NB4 (cell line): ENCODE measurements around the gene STX5.
A peak's percentile ranks its signal among the peaks of the same experiment; 100 is the strongest.

Experiments used
- DNase-seq: peaks from one replicate; pipeline ENCODE4 v3.0.0; 2010; ENCODE audit warnings: low read depth
- H3K4me3 ChIP-seq: one replicate; pipeline ENCODE4 v1.5.1; 2011; ENCODE audit warnings: mild to moderate bottlenecking, low read depth, low read length, moderate library complexity
- MYC ChIP-seq: IDR thresholded peaks from 2 replicates; pipeline ENCODE4 v1.6.1; 2011; ENCODE audit warnings: low read depth, low read length
- POLR2A ChIP-seq: IDR thresholded peaks from 2 replicates; pipeline ENCODE4 v1.6.1; 2011; ENCODE audit warnings: mild to moderate bottlenecking; ENCODE audit not compliant: insufficient read length; ENCODE audit errors: extremely low read depth
- TF ChIP-seq, protein P1 (sequence below): IDR thresholded peaks from 2 replicates; pipeline ENCODE4 v1.6.1; 2011; ENCODE audit warnings: low read depth, low read length
- TF ChIP-seq, protein P2 (sequence below): IDR thresholded peaks from one replicate; pipeline ENCODE4 v1.5.1; 2012; ENCODE audit warnings: low read depth, low read length

STX5 gene, protein sequence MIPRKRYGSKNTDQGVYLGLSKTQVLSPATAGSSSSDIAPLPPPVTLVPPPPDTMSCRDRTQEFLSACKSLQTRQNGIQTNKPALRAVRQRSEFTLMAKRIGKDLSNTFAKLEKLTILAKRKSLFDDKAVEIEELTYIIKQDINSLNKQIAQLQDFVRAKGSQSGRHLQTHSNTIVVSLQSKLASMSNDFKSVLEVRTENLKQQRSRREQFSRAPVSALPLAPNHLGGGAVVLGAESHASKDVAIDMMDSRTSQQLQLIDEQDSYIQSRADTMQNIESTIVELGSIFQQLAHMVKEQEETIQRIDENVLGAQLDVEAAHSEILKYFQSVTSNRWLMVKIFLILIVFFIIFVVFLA

DNA sequence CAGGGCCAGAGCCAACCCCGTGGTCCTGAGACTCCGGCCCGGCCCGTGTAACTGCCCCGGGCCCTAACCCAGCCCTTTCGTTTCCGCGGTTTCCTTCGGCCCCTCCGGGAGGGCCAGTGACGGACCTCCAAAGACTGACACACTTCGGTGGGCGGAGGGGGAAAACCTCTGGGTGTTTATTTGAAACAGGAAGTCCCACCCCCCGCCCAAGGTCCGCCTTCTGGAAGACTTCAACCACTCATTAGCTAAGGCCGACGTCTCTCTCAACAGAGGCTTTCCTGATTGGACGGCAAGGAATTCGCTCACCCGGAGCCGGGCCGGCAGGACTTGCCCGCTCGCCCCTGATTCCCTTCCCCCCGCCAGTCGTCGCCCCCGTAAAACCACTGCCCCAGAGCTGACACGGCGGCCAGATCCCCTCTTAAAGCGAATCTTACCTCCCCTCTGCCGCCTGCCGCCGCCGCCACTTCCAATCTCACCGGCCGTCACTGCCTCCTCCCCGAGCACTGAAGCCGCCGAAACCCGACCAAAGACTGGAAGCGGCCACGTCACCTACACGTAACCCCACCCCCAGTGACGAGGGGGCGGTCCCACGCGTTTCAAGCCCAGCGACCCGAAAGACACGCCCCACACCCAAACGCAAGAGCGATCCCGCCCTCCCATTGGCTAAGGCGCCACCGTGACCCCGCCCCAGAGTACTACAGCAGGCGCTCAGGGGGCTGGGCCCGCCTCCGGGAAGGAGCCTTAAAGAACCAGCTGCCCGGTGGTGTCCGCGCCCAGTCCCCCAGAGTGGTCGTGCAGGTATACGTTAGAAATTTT, at the start of gene STX5:
TSS of gene STX5 (minus strand) at position 532 of the 816 bp plus-strand sequence. CDS start 808 bp downstream, outside the sequence.
- peak within 1 kb of the TSS; percentile 89 for H3K4me3 ChIP-seq
- TF ChIP-seq, protein P1, sequence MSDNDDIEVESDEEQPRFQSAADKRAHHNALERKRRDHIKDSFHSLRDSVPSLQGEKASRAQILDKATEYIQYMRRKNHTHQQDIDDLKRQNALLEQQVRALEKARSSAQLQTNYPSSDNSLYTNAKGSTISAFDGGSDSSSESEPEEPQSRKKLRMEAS = peak; percentile 30; the same call in 1 of the 2 replicates
- TF ChIP-seq POLR2A (peak; percentile 84), MYC (peak; percentile 34)
- TF ChIP-seq, protein P2, sequence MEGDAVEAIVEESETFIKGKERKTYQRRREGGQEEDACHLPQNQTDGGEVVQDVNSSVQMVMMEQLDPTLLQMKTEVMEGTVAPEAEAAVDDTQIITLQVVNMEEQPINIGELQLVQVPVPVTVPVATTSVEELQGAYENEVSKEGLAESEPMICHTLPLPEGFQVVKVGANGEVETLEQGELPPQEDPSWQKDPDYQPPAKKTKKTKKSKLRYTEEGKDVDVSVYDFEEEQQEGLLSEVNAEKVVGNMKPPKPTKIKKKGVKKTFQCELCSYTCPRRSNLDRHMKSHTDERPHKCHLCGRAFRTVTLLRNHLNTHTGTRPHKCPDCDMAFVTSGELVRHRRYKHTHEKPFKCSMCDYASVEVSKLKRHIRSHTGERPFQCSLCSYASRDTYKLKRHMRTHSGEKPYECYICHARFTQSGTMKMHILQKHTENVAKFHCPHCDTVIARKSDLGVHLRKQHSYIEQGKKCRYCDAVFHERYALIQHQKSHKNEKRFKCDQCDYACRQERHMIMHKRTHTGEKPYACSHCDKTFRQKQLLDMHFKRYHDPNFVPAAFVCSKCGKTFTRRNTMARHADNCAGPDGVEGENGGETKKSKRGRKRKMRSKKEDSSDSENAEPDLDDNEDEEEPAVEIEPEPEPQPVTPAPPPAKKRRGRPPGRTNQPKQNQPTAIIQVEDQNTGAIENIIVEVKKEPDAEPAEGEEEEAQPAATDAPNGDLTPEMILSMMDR = no peak

DNA sequence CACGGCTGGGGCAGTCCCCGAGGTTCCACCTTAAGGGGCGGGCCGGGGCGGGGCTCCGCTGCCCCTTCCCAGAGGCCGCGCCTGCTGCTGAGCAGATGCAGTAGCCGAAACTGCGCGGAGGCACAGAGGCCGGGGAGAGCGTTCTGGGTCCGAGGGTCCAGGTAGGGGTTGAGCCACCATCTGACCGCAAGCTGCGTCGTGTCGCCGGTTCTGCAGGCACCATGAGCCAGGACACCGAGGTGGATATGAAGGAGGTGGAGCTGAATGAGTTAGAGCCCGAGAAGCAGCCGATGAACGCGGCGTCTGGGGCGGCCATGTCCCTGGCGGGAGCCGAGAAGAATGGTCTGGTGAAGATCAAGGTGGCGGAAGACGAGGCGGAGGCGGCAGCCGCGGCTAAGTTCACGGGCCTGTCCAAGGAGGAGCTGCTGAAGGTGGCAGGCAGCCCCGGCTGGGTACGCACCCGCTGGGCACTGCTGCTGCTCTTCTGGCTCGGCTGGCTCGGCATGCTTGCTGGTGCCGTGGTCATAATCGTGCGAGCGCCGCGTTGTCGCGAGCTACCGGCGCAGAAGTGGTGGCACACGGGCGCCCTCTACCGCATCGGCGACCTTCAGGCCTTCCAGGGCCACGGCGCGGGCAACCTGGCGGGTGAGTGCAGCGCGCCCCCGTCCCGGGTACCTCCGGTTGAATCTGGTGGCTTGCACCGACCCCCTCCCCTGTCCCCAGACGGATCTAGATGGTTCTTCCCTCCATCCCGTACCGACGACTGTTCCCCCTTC, 49.1 kb upstream of the STX5 start, which contains the start of gene SLC3A2:
TSS of gene SLC3A2 (plus strand) at position 94 of the 776 bp plus-strand sequence. CDS start at position 222, 128 bp downstream.
- peak; percentile 94 for DNase-seq
- TF ChIP-seq MYC = peak; percentile 88
- TF ChIP-seq, protein P2 = peak; percentile 64
- peak; percentile 100 for TF ChIP-seq POLR2A
- TF ChIP-seq, protein P1 = peak; percentile 88
- peak within 1 kb of the TSS; percentile 99 for H3K4me3 ChIP-seq

More for the DNA sequence above, at the start of gene STX5:
- peak; percentile 99 for DNase-seq

DNA sequence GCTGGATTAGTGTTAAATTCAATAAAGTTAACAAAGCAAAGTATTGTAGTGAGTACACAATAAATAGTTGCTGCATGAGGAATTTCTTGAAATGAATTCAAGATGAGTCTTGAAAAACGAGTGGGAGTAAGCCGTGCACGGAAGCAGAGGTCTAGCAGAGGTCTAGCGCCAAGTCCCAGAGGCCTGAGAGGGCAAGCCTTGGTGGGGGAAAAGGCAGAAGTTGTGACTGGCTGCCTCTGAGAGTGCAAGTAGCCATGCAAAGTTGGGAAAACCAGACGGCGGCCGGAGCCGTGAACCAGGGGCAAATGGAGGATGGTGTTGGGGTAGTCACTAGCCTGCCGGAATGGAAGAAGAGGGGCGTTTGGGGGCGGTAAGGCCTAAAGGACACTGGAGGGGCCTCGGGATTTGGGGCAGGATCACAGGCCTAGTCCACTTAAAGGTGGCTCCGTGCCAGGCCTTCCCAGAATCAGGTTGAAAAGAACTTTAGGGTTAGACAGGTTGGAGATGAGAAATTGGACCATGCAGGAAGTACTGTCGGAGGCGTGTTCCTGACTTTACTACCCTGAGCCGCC, 48.5 kb upstream of the STX5 start:
- peak; percentile 87 for DNase-seq
- TF ChIP-seq, protein P2 = no peak
- TF ChIP-seq, protein P1 = 0 out of 2 replicates have a peak, but pooled peaks have one; percentile 39
- TF ChIP-seq MYC (no peak; the same call in 1 of the 2 replicates), POLR2A (no peak)
- peak overlapping the region; percentile 99 for H3K4me3 ChIP-seq

DNA sequence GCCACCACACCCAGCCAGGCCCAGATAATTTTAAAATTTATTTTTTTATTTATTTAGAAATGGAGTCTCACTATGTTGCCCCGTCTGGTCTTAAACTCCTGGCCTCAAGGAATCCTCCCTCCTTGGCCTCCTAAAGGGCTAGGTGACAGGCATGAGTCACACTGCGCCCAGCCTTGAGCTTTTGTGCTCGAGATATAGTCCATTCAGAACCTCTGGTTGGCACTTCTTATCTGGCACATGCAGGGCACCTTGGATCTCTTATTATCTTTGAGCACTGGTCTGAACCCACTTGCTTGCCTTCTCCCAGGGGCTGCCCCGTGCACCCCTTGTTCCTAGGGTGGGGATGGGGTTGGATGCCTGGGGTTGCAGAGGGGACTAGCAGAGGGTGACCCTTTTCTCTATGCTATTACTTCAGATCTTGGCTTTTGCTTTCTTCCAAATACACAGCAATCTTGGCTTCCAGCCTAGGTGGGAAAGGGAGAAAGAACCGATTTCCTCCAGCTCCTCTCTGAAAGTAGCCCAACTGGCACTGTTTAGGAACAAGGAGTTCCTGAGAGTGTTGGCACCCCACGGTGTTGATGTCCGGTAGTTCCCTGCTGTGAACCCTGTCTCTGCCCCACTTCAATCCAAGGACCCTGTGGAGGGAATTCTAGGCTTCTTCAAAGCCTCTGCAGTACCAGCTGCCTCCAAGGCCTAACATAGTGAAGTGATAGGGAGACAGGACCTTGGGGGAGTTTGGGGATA, 47.6 kb upstream of the STX5 start:
- peak overlapping the region; percentile 99 for H3K4me3 ChIP-seq
- TF ChIP-seq, protein P2 = no peak
- TF ChIP-seq, protein P1 = no peak
- no peak for TF ChIP-seq MYC
- no peak for TF ChIP-seq POLR2A

DNA sequence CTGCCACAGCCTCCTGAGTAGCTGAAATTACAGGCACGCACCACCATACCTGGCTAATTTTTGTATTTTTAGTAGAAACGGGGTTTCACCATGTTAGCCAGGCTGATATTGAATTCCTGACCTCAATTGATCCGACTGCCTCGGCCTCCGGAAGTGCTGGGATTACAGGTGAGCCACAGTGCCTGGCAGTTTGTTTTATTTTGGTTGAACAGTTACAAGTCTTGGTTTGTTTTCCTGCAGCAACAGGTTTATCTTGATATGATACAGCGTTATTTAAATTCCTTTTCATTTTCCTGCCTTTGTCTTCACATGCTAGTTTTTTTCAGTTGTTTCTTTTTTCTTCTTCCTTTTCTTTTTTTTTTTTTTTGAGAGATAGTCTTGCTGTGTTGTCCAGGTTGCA, 44.9 kb upstream of the STX5 start:
- no peak for TF ChIP-seq MYC
- TF ChIP-seq POLR2A = no peak
- TF ChIP-seq, protein P2 = no peak
- TF ChIP-seq, protein P1 = no peak
- DNase-seq = no peak
- no peak overlapping the region for H3K4me3 ChIP-seq

More for the DNA sequence above, 47.6 kb upstream of the STX5 start:
- peak; percentile 35 for DNase-seq
